H1 (cell line): ENCODE data around the gene COL11A2. TPM values are rescaled to one million over a fixed set of nuclear protein-coding genes. Genes with fewer than 3 reads are reported as not detected.

ENCODE experiments used
- CTCF ChIA-PET: fragments of 300-600 bp; sonication (Branson Sonifier 250); formaldehyde crosslinking; loops from one replicate; lab custom pipeline; 2021; ENCODE audit not compliant: partially characterized antibody; lab: Charles Lee
- POLR2A ChIA-PET: fragments of 300-600 bp; sonication (Branson Sonifier 250); formaldehyde crosslinking; loops from one replicate; lab custom pipeline; 2021; ENCODE audit warnings: inconsistent platforms; ENCODE audit not compliant: partially characterized antibody; lab: Charles Lee
- DNase-seq, 2 experiments: peaks; one replicate each; pipeline versions ENCODE4 v3.0.0 to v3.0.0-alpha.2; 2010 to 2022; ENCODE audit warnings: low spot score in 2 of 2, low read depth in 1 of 2, mixed read lengths in 1 of 2
- FAIRE-seq: peaks from 2 replicates; lab custom pipeline; 2011; peaks lifted over from hg19 to GRCh38; lab: Jason Lieb, UNC
- H2AFZ ChIP-seq: 2 replicates; pipeline ENCODE4 v1.8.1; 2012; ENCODE audit warnings: low read length, inconsistent platforms
- H2AK5ac ChIP-seq: 2 replicates; pipeline ENCODE4 v1.6.1; 2013; ENCODE audit warnings: low read depth, low read length
- H2BK120ac ChIP-seq: replicated peaks from 2 replicates; pipeline ENCODE3; 2013; ENCODE audit warnings: low read depth, low read length, inconsistent platforms
- H2BK12ac ChIP-seq: 2 replicates; pipeline ENCODE4 v1.6.1; 2013; ENCODE audit warnings: low read depth, low read length
- H2BK15ac ChIP-seq: 2 replicates; pipeline ENCODE4 v1.6.1; 2013; ENCODE audit warnings: low read length
- H2BK20ac ChIP-seq: 2 replicates; pipeline ENCODE4 v1.6.1; 2013; ENCODE audit warnings: low read length
- H2BK5ac ChIP-seq: 2 replicates; pipeline ENCODE4 v1.6.1; 2013; ENCODE audit warnings: low read depth, low read length
- H3K14ac ChIP-seq: 2 replicates; pipeline ENCODE4 v1.6.1; 2013; ENCODE audit warnings: inconsistent platforms; ENCODE audit not compliant: insufficient read length
- H3K18ac ChIP-seq: 2 replicates; pipeline ENCODE4 v1.6.1; 2013; ENCODE audit warnings: low read length; ENCODE audit errors: extremely low read depth
- H3K23ac ChIP-seq: 2 replicates; pipeline ENCODE4 v1.6.1; 2013; ENCODE audit warnings: inconsistent platforms; ENCODE audit not compliant: insufficient read length
- H3K23me2 ChIP-seq: 2 replicates; pipeline ENCODE4 v1.6.1; 2013; ENCODE audit warnings: low read depth, low read length
- H3K27ac ChIP-seq: 2 replicates; pipeline ENCODE4 v1.6.1; 2011; ENCODE audit warnings: low read depth, low read length, inconsistent platforms
- H3K27me3 ChIP-seq, 4 experiments: replicated peaks in 1 of 4; 1 replicate in 1 of 4; 2 replicates in 3 of 4; pipeline versions ENCODE4 v1.6.1 to v1.8.1; 2011 to 2013; ENCODE audit warnings: low read length in 3 of 4, mild to moderate bottlenecking in 3 of 4, inconsistent platforms in 2 of 4, mixed read lengths in 2 of 4, moderate library complexity in 1 of 4; ENCODE audit not compliant: control insufficient read depth in 3 of 4, insufficient read depth in 3 of 4; ENCODE audit errors: extremely low read depth in 1 of 4
- H3K36me3 ChIP-seq, 4 experiments: 2 replicates each; pipeline versions ENCODE4 v1.6.1 to v1.8.1; 2011 to 2013; ENCODE audit warnings: mild to moderate bottlenecking in 4 of 4, low read length in 3 of 4, moderate library complexity in 2 of 4, control low read depth in 1 of 4, inconsistent platforms in 1 of 4; ENCODE audit not compliant: insufficient read depth in 4 of 4, control insufficient read depth in 2 of 4
- H3K4ac ChIP-seq: replicated peaks from 2 replicates; pipeline ENCODE3; 2013; ENCODE audit warnings: low read length, low read depth, mixed read lengths, inconsistent platforms; ENCODE audit not compliant: insufficient read length
- H3K4me1 ChIP-seq, 4 experiments: replicated peaks in 1 of 4; 1 replicate in 1 of 4; 2 replicates in 3 of 4; pipeline versions ENCODE4 v1.6.1 to v1.8.1; 2011 to 2013; ENCODE audit warnings: low read length in 3 of 4, inconsistent platforms in 2 of 4, mixed read lengths in 1 of 4; ENCODE audit not compliant: insufficient read depth in 4 of 4, control insufficient read depth in 3 of 4
- H3K4me2 ChIP-seq, 2 experiments: 2 replicates each; pipeline versions ENCODE4 v1.6.1 to v1.8.1; 2011 to 2013; ENCODE audit warnings: low read depth in 2 of 2, low read length in 2 of 2, control low read depth in 1 of 2, inconsistent platforms in 1 of 2, mild to moderate bottlenecking in 1 of 2; ENCODE audit not compliant: insufficient read depth in 1 of 2
- H3K4me3 ChIP-seq, 4 experiments: fragments of 200-600, 300-600 bp in 1 of 4; sonication (generic), shearing (Covaris generic), sonication (Bioruptor Twin) in 1 of 4; 2 replicates each; pipeline versions ENCODE4 v1.5.1 to v1.8.1; 2011 to 2016; ENCODE audit warnings: low read length in 4 of 4, low read depth in 3 of 4, control low read depth in 2 of 4, inconsistent platforms in 2 of 4, mild to moderate bottlenecking in 2 of 4, mixed read lengths in 1 of 4, moderate library complexity in 1 of 4; ENCODE audit not compliant: insufficient read depth in 2 of 4; ENCODE audit errors: extremely low read depth in 1 of 4
- H3K56ac ChIP-seq: replicated peaks from 2 replicates; pipeline ENCODE3; 2013; ENCODE audit warnings: low read depth, mild to moderate bottlenecking, mixed read lengths, low read length, inconsistent platforms; ENCODE audit not compliant: insufficient read length
- H3K79me1 ChIP-seq: 2 replicates; pipeline ENCODE4 v1.6.1; 2013; ENCODE audit warnings: low read depth, low read length, control low read depth
- H3K79me2 ChIP-seq, 2 experiments: 2 replicates each; pipeline versions ENCODE4 v1.6.1 to v1.8.1; 2012 to 2013; ENCODE audit warnings: low read length in 2 of 2, mild to moderate bottlenecking in 2 of 2, inconsistent platforms in 1 of 2; ENCODE audit not compliant: insufficient read depth in 2 of 2, control insufficient read depth in 1 of 2
- H3K9ac ChIP-seq, 4 experiments: replicated peaks in 1 of 4; 1 replicate in 1 of 4; 2 replicates in 3 of 4; pipeline versions ENCODE4 v1.6.1 to v1.8.1; 2011 to 2013; ENCODE audit warnings: low read depth in 3 of 4, low read length in 3 of 4, control low read depth in 2 of 4, mild to moderate bottlenecking in 2 of 4, moderate library complexity in 2 of 4, inconsistent platforms in 1 of 4; ENCODE audit errors: extremely low read depth in 1 of 4
- H3K9me3 ChIP-seq, 2 experiments: 2 replicates each; pipeline versions ENCODE4 v1.6.1 to v1.8.1; 2012 to 2013; ENCODE audit warnings: mild to moderate bottlenecking in 2 of 2, moderate library complexity in 2 of 2, control low read depth in 1 of 2, inconsistent platforms in 1 of 2, low read depth in 1 of 2, low read length in 1 of 2, mixed read lengths in 1 of 2; ENCODE audit not compliant: insufficient read depth in 2 of 2
- H4K20me1 ChIP-seq, 2 experiments: replicated peaks in 1 of 2; 2 replicates each; pipeline versions ENCODE3 to v1.8.1; 2011 to 2013; ENCODE audit warnings: inconsistent platforms in 2 of 2, low read length in 2 of 2, mild to moderate bottlenecking in 1 of 2; ENCODE audit not compliant: insufficient read depth in 2 of 2, control insufficient read depth in 1 of 2
- H4K5ac ChIP-seq: 2 replicates; pipeline ENCODE4 v1.6.1; 2013; ENCODE audit warnings: low read length, low read depth, mixed read lengths, inconsistent platforms; ENCODE audit not compliant: insufficient read length
- H4K8ac ChIP-seq: 2 replicates; pipeline ENCODE4 v1.8.0; 2013; ENCODE audit warnings: mild to moderate bottlenecking, moderate library complexity, low read length, inconsistent platforms; ENCODE audit not compliant: insufficient read depth; ENCODE audit errors: extremely low read depth
- H4K91ac ChIP-seq: replicated peaks from 2 replicates; pipeline ENCODE3; 2013; ENCODE audit warnings: low read length, mixed read lengths, inconsistent platforms; ENCODE audit not compliant: insufficient read length
- MAX ChIP-seq: IDR thresholded peaks from 2 replicates; pipeline ENCODE4 v1.6.1; 2012; ENCODE audit warnings: inconsistent platforms
- WGBS, 2 experiments: shearing (Covaris generic) in 1 of 2; methylation state at CpG; one replicate each; pipeline versions ENCODE4 v1.1.6 to v1.1.7; 2013 to 2015; ENCODE audit warnings: low lambda C conversion rate in 2 of 2, mixed read lengths in 2 of 2, inconsistent platforms in 1 of 2, low coverage in 1 of 2, missing lambda C conversion rate in 1 of 2; ENCODE audit not compliant: insufficient replicate concordance in 2 of 2, insufficient coverage in 1 of 2, insufficient read length in 1 of 2; ENCODE audit errors: extremely low coverage in 1 of 2, missing lambda C conversion rate in 1 of 2; 5-methylcytosine and 5-hydroxymethylcytosine counted together
- polyA plus RNA-seq, 7 experiments: library from polyadenylated mRNA; depleted of rRNA in 3 of 7; stranded (reverse) in 5 of 7; unstranded in 2 of 7; fragments of >200 nt in 5 of 7; fragments of 200-250 nt in 2 of 7; gene quantifications; 1 replicate in 5 of 7; 2 replicates in 1 of 7; 4 replicates in 1 of 7; pipeline versions ENCODE4 v1.2.1 to v1.2.3, GENCODE V29; 2011 to 2013; ENCODE audit warnings: missing spikeins in 2 of 7, mixed read lengths in 2 of 7
- total RNA-seq: library from RNA; stranded (reverse); fragmentation: NEBNext Ultra II Directional; extraction: Animal tissue kit (Norgen Biotek cat#: 25700); gene quantifications from 2 replicates; pipeline ENCODE4 v1.2.1, GENCODE V29; 2021

COL11A2 gene
- total and polyA plus RNA-seq, 2 of the 8 experiments (the other 6 are each of a cell fraction or from before 2014, with no cell fraction given): 2.8 to 3.8 TPM

GRCh38 chr6:33151050-33151449 is 41.2 kb downstream of the COL11A2 start:
- H3K9ac ChIP-seq: no peak overlapping the region
- no peak for TF ChIP-seq MAX
- TF ChIP-seq, all 59 proteins: peak for 0
- no peak overlapping the region for H3K4me2 ChIP-seq
- no peak overlapping the region for H3K18ac ChIP-seq
- FAIRE-seq (no peak), DNase-seq (no peak)
- no peaks in the 10 kb centered on the region for H3K27me3 ChIP-seq
- no peak overlapping the region for H4K91ac ChIP-seq
- no peaks in the 10 kb centered on the region for H3K79me1 ChIP-seq
- no peak overlapping the region for H3K56ac ChIP-seq
- no peak overlapping the region for H3K14ac ChIP-seq
- no peak overlapping the region for H2BK12ac ChIP-seq
- H2BK120ac ChIP-seq: no peak overlapping the region
- no peaks in the 10 kb centered on the region for H4K20me1 ChIP-seq
- CTCF ChIA-PET: interaction anchor here (0.9 to 7.7 kb wide), 12 partner anchors 9 to 150 kb away, joined by 3 to 69 read pairs (median 11); no protein-coding TSS in a partner anchor
- no peak overlapping the region for H4K8ac ChIP-seq
- no peak overlapping the region for H2BK15ac ChIP-seq
- no peaks in the 10 kb centered on the region for H3K23me2 ChIP-seq
- H3K9me3 ChIP-seq: peaks cover 0 to 3% of the 10 kb centered on the region in 2 experiments; a peak in 2 of 4 replicates
- H3K4me1 ChIP-seq: peaks cover 0 to 2% (median 0%) of the 10 kb centered on the region in 4 experiments; a peak in 1 of 7 replicates
- no peak overlapping the region for H3K27ac ChIP-seq
- no peak overlapping the region for H3K23ac ChIP-seq
- H2BK5ac ChIP-seq: no peak overlapping the region
- no peak overlapping the region for H2BK20ac ChIP-seq
- 84% methylated on average over 1 of the region's 1 CpG; no CpG with 5 or more reads in 1 of the 2 experiments for WGBS, 2 experiments
- H2AK5ac ChIP-seq: no peak overlapping the region
- no peaks in the 10 kb centered on the region for H3K36me3 ChIP-seq
- H3K4me3 ChIP-seq: no peak overlapping the region
- H4K5ac ChIP-seq: no peak overlapping the region
- no peak overlapping the region for H3K4ac ChIP-seq
- POLR2A ChIA-PET: interaction anchor here (1.0 to 1.4 kb wide), 4 partner anchors 11 to 30 kb away, joined by 3 to 5 read pairs (median 4); no protein-coding TSS in a partner anchor
- H2AFZ ChIP-seq: no peak overlapping the region
- H3K79me2 ChIP-seq: no peaks in the 10 kb centered on the region
